ENCODE data around the gene ARIH1. TPM values are rescaled to one million over a fixed set of nuclear protein-coding genes. Genes with fewer than 3 reads are reported as not detected.

ARIH1 gene
- total and polyA plus RNA-seq, 2 donors (not counting 1 experiment from before 2014, with no cell fraction given) = 27.9 to 199 TPM

- no peaks in the 10 kb centered on the region for H3K4me1 Mint-ChIP-seq
- Histone ChIP-seq H4K20me1 (ENCODE audit: control insufficient read depth, insufficient read depth, low read length, poor library complexity, severe bottlenecking) (no peaks in the 10 kb centered on the region), H3K27ac (ENCODE audit: low read length in 2 of 2) (no peak overlapping the region), H3K27me3 (replicated peaks in 1 of 4; ENCODE audit: control extremely low read depth in 1 of 4, control insufficient read depth in 3 of 4, insufficient read depth in 4 of 4, low read length in 3 of 4) (no peaks in the 10 kb centered on the region), H3K4me3 (ENCODE audit: control extremely low read depth in 1 of 5, extremely low read depth in 1 of 5, insufficient read depth in 1 of 5, low read depth in 2 of 5, low read length in 4 of 5) (no peak overlapping the region), H3K9ac (ENCODE audit: low read length) (no peak overlapping the region), H2AFZ (ENCODE audit: insufficient read depth, low read depth, low read length, poor library complexity, severe bottlenecking) (no peak overlapping the region), H3K36me3 (replicated peaks in 1 of 2; ENCODE audit: control extremely low read depth in 1 of 2, control insufficient read depth in 1 of 2, extremely low read depth in 1 of 2, insufficient read depth in 2 of 2, low read length in 1 of 2) (no peaks in the 10 kb centered on the region), H3K4me2 (replicated peaks; ENCODE audit: low read depth, low read length, poor library complexity, severe bottlenecking) (no peak overlapping the region), H3K79me2 (ENCODE audit: control insufficient read depth, insufficient read depth, low read length) (no peaks in the 10 kb centered on the region), H3K9me3 (ENCODE audit: control extremely low read depth in 1 of 3, control insufficient read depth in 2 of 3, insufficient read depth in 1 of 3, low read length in 2 of 3) (no peaks in the 10 kb centered on the region), H3K4me1 (ENCODE audit: control insufficient read depth in 2 of 2, insufficient read depth in 2 of 2, low read length in 2 of 2) (no peaks in the 10 kb centered on the region)
- no peaks in the 10 kb centered on the region for H3K27me3 Mint-ChIP-seq
- ATAC-seq (ENCODE audit: low read depth) (no peak), DNase-seq (no peak)
- CTCF ChIA-PET = interaction anchor here (0.8 kb wide), 1 partner anchor 9 kb away, joined by 3 read pairs; no protein-coding TSS in a partner anchor
- no CpG with 5 or more reads among the region's 1 CpG for WGBS (ENCODE audit: insufficient coverage)
- TF ChIP-seq CTCF (IDR thresholded peaks at IDR 0.05) (no peak), EZH2 (IDR thresholded peaks at IDR 0.05; ENCODE audit: borderline replicate concordance, insufficient read depth, low read depth, low read length, poor library complexity, severe bottlenecking) (no peak)
- H3K9me3 Mint-ChIP-seq (ENCODE audit: insufficient read depth) = no peaks in the 10 kb centered on the region
- intact Hi-C loops (cut with micrococcal nuclease) = no loop called here
- no peak overlapping the region for H3K4me3 Mint-ChIP-seq
- POLR2A ChIA-PET = no interaction called here
- no peak overlapping the region for H3K27ac Mint-ChIP-seq
These were observed 117.2 kb downstream of the ARIH1 start for GRCh38 chr15:72591361-72591760.

- no peak overlapping the region for H3K4me3 ChIP-seq (ENCODE audit: control extremely low read depth in 1 of 5, extremely low read depth in 1 of 5, insufficient read depth in 1 of 5, low read depth in 2 of 5, low read length in 4 of 5)
- no peaks in the 10 kb centered on the region for H3K36me3 ChIP-seq (replicated peaks in 1 of 2; ENCODE audit: control extremely low read depth in 1 of 2, control insufficient read depth in 1 of 2, extremely low read depth in 1 of 2, insufficient read depth in 2 of 2, low read length in 1 of 2)
- no peak overlapping the region for H3K27ac Mint-ChIP-seq
- H3K27ac ChIP-seq (ENCODE audit: low read length in 2 of 2) = no peak overlapping the region
- ATAC-seq (ENCODE audit: low read depth) (no peak), DNase-seq (no peak)
- no peak overlapping the region for H3K4me3 Mint-ChIP-seq
- no CpG with 5 or more reads among the region's 2 CpGs for WGBS (ENCODE audit: insufficient coverage)
- ChIA-PET POLR2A (no interaction called here), CTCF (no interaction called here)
- no peaks in the 10 kb centered on the region for H3K79me2 ChIP-seq (ENCODE audit: control insufficient read depth, insufficient read depth, low read length)
- no peaks in the 10 kb centered on the region for H3K9me3 ChIP-seq (ENCODE audit: control extremely low read depth in 1 of 3, control insufficient read depth in 2 of 3, insufficient read depth in 1 of 3, low read length in 2 of 3)
- H2AFZ ChIP-seq (ENCODE audit: insufficient read depth, low read depth, low read length, poor library complexity, severe bottlenecking) = no peak overlapping the region
- no peaks in the 10 kb centered on the region for H3K4me1 Mint-ChIP-seq
- no peaks in the 10 kb centered on the region for H4K20me1 ChIP-seq (ENCODE audit: control insufficient read depth, insufficient read depth, low read length, poor library complexity, severe bottlenecking)
- H3K9me3 Mint-ChIP-seq (ENCODE audit: insufficient read depth) = no peaks in the 10 kb centered on the region
- no peak overlapping the region for H3K9ac ChIP-seq (ENCODE audit: low read length)
- H3K27me3 ChIP-seq (replicated peaks in 1 of 4; ENCODE audit: control extremely low read depth in 1 of 4, control insufficient read depth in 3 of 4, insufficient read depth in 4 of 4, low read length in 3 of 4) = no peaks in the 10 kb centered on the region
- TF ChIP-seq CTCF (IDR thresholded peaks at IDR 0.05) (no peak), EZH2 (IDR thresholded peaks at IDR 0.05; ENCODE audit: borderline replicate concordance, insufficient read depth, low read depth, low read length, poor library complexity, severe bottlenecking) (no peak)
- H3K27me3 Mint-ChIP-seq = no peaks in the 10 kb centered on the region
- H3K4me2 ChIP-seq (replicated peaks; ENCODE audit: low read depth, low read length, poor library complexity, severe bottlenecking) = no peak overlapping the region
- intact Hi-C loops (cut with micrococcal nuclease) = no loop called here
- H3K4me1 ChIP-seq (ENCODE audit: control insufficient read depth in 2 of 2, insufficient read depth in 2 of 2, low read length in 2 of 2) = no peaks in the 10 kb centered on the region
These were observed 118.0 kb downstream of the ARIH1 start for GRCh38 chr15:72592097-72592496.

Data from B cell (primary cell).